GM19193 (cell line): ENCODE results near the gene CSF2.

Experiments used
- POLR2A ChIP-seq: IDR thresholded peaks from 4 replicates; pipeline ENCODE4 v1.6.1; 2011; ENCODE audit not compliant: insufficient read depth, insufficient read length; ENCODE audit errors: extremely low read depth

Gene CSF2

DNA sequence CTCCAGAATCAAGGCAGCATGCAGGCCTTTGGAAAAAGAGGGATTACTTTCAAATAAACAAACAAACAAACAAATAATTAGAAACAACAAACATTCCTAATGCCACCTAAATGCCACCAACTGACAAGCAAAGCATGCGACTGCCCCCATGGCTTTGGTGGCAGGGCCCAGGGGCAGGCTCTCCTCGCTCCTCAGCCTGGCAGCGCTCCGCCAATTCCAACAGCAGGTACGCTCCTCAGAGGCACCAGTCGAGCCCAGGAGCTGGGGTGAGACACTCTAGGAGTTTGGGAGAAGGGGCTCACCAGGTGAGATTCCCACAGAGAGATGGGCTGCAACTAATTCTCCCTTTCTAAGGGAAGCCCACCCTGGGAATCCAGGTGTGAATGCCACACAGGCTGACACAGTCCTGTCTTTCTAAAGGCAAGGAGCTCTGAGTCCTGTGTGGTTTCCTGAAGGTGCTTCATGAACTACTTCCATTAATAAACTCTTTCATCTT lies 27.8 kb downstream of the CSF2 start:
- TF ChIP-seq POLR2A, result no peak

DNA sequence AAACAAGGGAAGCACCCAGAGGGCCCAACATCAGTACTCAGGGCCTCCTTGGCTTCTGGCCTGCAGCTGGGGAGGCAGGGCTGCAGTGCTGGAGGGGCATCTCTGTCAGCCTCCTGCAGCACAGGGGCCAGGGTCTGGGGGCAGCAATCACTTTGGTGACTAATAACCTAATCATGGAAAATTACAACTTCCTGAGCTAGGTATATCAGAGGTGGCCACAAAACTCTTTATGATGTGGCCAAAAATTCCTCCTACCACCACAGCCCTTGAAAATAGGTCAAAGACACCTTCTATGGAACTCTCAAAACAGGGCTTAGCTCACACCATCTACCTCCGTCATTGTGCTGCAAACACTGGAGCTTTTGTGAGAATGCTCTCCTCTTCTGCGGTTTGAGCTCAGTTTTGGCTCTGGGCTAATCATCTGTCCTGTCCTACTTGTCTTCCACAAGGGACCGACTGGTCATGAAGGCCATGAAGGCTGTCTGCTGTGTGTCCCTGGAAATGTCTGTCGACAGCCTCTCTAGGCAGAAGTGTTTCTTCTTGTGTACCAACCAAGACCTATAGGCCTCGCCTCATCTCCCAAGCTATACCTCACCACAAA lies 28.6 kb downstream of the CSF2 start:
- no peak for TF ChIP-seq POLR2A

DNA sequence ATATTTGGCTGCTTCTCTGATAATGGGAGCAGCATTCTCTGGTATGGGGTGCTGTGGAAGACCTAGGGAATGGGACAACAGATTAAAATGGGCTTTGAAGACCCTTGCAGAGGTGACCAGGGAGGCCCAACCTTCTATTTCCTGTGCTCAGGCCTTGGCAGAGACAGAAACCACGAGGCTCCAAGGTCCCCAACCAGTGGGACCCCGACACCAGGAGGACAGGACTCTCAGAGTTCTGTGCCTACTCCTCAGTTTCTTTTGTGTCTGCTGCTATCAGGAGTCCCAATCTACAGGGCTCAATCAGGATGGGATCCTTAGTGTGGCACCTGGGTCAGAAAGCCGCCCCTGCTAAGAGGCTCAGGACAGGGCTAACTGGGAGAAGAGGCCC lies 29.3 kb downstream of the CSF2 start:
- no peak for TF ChIP-seq POLR2A

DNA sequence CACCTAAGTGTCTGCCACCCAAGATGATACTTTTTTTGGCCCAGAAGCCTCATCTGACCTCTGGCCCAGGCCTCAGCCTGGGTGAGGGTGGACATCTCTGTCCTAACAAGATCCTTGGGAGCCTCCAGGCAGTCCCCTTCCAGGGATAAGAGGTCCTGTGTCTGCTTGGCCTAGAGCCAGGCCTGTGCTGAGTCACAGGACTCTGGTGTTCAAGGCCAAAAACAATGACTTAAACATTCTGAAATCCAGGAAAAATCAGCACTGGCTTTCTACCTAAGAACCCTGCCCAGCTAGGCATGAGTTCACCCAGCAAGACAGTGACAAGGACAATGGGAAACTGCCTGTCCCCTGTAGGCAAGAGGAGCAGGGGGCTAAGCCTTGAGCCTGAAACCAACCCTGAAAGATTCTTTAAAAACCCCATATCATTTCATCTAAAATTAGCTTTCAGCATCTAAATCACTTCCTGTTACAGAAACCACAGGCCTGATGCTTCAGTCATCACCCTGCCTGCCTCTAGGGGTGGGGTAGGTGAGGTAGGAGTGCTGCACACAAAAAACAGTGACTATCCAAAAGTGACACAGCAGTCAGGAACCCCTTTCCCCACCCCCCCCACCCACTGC lies 29.9 kb downstream of the CSF2 start:
- TF ChIP-seq POLR2A, result no peak

DNA sequence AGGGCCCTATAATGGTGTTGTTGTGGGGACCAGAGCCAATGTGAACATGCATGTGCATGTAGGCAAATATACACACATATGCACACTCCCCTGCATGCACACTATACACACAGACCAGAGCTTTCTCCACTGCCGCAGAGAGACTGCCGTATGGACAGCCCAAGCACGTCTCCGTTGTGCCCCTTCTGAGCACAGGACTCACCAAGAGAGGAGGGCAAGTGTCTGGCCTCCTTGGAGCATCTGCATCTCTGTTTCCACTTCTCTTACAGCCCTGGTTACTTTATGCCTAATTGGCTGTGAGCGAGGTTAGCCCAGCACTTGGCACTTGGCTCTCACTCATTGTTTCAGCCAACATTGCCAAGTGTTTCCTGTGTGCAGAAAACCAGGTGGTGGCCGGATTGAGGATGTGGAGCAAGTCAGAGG lies 30.4 kb downstream of the CSF2 start:
- no peak for TF ChIP-seq POLR2A

DNA sequence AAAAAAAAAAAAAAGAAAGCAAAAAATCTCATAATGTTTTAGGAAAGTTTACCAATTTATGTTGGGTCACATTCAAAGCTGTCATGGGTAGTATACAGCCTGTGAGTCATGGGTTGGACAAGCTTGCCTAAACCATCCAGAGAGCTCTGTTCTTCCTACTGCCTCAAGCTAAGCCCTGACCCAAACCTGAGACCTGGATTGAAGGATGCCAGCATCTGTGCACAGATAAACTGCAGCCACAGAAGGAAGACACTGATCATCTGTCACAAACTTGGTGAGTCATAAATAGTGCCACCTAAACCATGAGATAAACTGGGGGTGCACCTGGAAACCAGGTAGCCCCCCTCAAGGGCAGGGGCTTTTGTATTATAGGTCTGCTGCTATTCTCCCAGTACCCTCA lies 31.0 kb downstream of the CSF2 start:
- no peak for TF ChIP-seq POLR2A

DNA sequence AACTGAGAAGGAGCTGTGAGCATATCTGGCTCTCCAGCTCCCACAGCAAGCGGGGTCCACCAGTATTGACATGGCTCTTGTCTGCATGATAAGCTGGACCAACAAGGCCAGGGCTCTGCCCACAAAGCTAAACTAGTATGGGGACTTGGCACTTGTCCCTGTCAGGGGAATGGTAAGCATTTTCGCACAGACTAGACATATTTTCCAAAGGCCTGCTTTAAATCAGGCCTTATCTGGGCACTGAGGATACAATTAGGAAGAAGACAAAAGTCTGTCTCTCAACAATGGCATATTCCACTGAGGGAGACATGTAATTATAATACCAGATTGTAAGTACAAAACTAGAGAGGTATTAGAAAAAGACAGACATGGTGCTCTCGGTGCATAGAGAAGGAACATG lies 32.1 kb downstream of the CSF2 start:
- TF ChIP-seq POLR2A, result no peak

DNA sequence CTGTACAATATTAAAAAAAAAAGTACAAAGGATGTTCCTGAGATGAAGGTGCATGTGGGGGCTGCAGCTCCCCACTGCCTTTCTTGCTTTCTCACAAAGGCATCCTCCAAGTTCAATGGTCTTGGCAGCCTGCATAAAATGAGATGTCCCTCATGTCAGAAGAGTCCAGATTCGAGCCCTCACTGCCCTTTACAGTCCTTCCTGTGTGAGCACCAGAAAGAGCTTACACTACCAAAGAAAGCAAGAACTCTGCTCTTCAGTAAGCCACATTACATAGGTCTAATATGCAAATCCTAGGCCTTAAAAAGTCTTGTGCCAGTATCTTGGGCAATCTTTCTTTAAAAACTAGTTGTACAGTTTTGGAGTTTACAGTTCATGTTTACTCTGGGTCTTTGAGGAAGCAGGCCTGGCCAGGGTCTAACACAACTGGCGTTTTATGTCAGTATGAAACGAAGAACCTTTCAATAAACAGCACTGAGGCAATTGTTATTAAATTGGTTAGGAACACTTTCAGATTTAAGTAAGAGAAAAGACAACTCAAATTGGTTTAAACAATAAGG lies 36.0 kb downstream of the CSF2 start:
- TF ChIP-seq POLR2A, result no peak

DNA sequence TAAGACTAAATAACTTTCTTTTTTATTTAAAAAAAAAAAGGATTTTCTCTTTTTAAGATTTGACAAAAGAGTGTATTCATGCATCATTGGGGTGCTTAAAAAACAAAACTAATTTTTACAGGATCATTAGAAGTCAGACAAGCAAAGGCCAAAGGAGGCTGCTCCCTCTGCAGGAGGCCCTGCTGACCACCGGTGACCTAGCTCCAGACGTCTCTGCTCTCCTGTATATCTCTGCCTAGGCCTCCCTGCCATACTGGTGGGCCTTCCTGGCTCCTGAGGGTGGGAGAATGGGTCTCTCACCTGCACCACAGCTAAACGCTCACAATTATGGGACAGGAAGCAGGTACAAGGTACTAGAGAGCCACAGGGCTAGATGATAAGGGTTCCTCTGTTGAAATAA lies 36.6 kb downstream of the CSF2 start:
- no peak for TF ChIP-seq POLR2A

DNA sequence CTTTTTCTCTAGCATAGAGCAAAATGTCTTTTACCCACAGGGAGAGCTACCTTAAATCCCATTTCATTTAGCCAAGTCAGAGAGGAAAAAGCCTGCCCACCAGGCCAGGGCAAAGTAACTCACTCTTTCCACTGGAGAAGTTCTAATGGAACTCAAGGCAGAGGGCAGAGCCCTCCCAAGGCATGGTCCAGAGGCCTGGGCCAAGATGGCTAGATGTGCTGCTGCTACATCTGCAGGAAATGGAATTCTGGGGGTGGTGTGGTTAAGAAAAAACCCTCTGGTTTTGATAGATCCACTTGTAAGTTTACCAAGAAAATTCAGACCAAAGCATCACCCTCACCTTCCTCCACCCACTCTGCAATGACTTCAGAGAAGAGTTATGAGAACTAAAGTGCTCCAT lies 37.3 kb downstream of the CSF2 start:
- no peak for TF ChIP-seq POLR2A

DNA sequence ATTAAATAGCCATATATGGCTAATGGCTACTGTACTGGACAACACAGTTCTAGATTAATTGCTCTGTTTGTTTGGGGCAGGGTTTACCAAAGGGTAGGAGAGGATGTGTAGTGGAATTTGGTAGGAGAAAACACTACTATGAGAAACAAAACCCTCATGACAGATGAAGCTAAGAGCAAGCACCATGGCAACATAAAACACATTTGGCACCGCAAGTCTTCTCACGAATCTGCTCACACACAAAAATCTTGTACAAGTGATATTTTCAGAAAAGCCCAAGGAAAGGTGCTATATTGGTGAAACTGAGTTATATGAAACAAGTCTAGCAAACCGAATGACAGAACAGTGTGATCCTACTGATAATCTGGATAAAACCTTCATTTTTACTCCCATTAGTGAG lies 38.5 kb downstream of the CSF2 start:
- TF ChIP-seq POLR2A, result no peak

DNA sequence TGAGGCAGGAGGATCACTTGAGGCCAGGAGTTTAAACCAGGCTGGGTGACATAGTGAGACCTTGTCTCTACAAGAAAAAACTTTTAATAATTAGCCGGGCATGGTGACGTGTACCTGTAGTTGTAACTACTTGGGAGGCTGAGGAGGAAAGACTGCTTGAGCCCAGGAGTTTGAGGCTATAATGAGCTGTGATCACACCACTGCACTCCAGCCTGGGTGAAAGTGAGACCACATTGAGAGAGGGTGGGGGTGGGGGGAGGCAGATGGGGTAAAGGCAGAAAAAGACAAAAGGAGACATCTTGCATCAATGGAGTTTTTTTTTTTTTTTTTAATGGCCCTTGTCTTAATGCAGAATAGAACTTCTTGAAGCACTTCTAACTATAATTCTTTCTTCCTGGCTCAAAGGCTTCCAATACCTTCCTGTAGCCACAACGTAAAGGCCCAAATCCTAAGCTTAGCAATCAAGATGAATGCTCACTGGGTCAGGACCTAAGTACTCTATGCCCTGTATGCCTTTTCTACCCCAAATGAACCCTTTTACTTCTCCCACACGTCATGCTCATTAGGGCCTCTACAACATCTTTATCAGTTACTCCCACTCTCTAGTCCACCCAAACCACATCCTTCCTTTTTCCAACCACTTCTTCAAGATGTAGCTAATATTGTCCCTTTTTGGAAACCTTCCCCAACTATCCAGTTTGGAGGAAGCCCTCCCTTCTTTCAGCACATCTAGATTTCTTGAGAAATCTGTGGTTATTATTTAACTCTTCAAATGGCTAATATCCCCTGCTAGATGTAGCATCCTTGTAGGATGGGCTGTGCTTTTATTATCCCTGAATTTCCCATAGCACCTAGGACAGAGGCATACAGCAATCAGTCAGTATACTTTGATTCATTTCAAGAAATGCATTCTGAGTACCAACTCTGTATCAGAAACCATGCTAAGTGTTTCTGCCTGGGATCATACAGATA lies 40.8 kb downstream of the CSF2 start:
- TF ChIP-seq POLR2A, result no peak

DNA sequence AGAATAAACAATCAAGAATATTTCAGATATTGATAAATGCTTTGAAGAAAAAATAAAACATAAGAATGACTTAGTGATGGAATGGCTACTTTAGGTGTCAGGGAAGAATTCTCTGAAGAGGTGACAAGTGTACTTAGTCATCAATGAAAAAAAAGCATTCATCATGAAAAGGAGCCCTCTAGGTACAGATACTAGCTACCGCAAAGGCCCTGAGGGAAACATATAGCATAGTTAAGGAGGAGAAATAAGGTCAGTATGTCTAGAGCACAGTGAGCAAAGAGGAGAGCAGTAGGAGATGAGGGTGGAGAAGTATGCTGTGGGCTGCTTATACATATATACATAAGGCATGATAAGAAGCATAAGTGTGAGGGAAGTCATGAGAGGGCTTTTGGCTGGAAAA lies 41.8 kb downstream of the CSF2 start:
- no peak for TF ChIP-seq POLR2A

DNA sequence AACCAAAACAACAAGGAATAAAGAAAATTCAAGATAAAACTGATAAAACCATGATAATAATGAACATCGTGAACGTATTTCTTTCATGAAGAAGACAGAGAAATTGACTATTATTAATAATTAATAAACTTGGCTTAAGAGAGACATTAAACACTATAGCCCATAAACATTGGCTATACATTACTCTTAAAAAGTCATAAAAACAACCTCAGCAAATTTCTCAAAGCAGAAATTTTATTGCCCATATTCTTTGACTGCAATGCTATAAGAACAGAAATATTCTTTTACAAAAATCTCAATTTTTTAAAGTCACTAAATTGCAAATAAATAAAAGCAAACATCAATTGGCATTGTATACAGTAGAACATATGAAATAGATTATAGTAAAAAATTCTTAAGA lies 42.5 kb downstream of the CSF2 start:
- no peak for TF ChIP-seq POLR2A
